Measurements from ENCODE around the gene FAM210B.
"Not testable (repeated sequence)": the region's sequence is repeated elsewhere in the genome, so short reads cannot be mapped to it uniquely, and the experiment has no call there.

The FAM210B gene

DNA sequence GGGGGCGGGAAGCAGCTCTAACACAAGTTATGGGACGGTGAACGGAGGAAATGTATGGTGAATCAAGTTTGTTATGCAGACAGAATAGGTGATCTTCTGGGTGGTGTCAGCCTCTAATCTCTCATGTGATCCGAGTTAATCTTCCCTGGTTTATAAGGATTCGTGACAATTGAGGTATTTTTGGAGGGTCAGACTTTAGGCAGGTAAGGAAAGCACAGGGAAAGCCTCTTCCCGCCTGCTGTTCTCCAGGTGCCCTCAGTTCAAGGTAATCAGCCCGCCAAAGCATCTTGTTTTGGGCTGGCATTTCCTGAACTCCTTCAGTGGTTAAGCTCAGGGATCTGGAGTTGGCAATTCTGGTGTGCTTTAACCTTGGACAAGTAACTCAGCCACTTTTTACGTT, 34.9 kb downstream of the FAM210B start:
- no peak for DNase-seq

DNA sequence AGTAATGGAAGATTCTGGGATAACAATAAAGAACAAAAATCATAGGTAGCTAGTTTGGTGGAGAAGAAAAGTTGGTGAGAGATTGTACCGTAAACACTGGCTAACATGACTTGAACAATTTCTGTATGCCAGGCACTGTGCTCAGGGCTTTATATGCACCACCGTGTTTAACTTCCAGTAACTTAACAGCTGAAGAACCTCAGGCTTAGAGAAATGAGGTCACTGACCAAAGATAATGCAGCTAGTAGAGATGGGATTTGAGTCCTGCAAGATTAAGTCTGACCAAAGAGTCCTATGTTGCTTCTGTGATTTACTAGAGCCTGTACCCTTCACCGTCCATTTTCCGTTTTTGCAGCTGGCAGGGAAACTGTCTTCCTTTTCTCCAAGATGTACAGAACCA, 36.4 kb downstream of the FAM210B start:
- DNase-seq = no peak

DNA sequence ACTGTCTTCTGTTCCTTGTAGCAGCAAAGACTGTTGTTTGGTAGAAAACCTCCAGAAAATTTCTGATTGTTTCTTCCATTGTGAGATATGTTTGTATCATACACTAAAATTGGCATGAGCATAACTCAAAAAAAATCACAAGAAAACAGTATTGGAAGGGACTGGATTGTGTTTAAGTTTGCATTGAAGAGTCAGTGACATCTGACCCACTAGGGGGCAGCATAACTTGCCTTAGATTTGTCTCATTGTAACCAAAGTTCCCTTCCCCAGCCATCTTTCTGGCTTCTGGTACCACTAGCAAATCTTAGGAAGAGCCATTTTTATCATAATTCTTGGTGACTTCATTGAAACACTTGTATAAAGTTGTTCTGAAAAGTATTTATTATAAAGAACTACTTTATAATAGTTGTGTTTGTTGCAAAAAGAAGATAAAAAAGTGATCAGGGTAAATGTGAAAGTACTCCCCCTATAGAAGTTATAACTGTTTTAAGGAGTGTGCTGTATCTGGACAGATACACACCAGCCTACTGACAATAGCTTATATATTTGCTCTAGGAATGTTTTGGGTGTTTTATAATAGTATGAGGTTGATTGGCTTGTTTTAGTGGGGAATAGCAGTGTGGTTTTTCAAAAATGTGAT, 41.3 kb downstream of the FAM210B start:
- peak; percentile 27 for DNase-seq

DNA sequence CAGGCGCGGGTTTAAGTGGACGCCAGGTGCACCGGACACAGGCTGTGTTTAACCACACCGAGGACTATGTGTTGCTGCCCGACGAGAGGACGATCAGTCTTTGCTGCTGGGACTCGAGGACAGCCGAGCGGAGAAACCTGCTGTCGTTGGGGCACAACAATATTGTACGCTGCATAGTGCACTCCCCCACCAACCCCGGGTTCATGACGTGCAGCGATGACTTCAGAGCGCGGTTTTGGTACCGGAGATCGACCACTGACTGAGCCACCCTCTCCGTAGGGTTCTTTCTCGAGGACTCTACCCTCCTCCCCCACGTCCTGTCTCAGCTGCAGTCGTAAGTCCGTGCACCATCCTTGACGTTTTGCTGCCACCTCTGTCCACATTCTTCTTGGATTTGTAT, 44.7 kb downstream of the FAM210B start:
- no peak for DNase-seq

DNA sequence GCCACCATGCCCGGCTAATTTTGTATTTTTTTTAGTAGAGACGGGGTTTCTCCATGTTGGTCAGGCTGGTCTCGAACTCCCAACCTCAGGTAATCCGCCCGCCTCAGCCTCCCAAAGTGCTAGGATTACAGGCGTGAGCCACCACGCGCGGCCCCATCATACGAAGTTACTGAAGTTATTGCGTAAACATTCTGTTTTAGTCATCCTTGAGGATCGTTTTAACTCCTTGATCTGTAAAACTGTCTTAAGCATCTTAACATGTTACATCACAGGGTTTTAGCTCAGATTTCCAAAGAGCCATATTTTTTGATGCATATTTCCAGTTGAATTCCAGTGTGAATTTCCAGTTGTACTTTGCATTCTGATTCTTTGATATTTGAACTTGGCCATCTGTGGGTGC, 46.6 kb downstream of the FAM210B start:
- not testable (repeated sequence) for DNase-seq

DNA sequence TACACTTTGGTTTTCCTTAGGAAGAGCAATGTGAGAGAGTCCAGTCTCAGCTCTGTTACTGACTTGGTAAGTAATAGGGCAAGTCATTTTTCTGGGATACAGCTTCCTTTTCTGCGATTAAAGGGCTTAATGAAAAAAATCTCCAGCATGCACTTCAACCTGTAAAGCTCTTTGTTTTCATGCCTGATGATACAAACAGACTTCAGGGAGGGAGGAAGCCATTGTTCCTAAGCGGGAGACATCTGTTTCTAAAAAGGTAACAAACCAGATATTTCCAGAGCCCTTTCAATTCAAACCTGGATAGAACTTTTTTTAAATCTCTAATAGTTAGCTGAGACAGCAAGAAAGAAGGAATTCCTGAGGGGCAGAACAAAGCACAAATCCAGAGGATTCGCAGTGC, 48.1 kb downstream of the FAM210B start:
- no peak for DNase-seq

DNA sequence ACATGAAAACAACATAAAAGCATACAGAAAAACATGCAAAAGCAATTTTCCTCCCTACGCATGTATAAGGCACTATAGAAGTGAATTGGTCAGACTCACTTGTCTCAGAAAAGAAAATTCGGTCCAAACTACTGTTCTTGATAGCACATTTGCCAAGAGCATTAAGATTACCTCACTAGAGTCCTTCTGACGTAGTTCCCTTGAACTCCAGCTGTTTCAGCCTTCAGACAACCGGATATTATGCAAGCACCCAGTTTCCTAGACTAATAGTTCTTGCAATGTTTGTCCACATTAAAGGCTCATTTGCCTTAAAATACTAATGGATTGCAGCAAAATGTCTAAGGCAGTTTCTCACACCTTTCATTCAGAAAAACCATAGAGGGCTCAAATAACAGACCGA, 50.7 kb downstream of the FAM210B start:
- DNase-seq = no peak

DNA sequence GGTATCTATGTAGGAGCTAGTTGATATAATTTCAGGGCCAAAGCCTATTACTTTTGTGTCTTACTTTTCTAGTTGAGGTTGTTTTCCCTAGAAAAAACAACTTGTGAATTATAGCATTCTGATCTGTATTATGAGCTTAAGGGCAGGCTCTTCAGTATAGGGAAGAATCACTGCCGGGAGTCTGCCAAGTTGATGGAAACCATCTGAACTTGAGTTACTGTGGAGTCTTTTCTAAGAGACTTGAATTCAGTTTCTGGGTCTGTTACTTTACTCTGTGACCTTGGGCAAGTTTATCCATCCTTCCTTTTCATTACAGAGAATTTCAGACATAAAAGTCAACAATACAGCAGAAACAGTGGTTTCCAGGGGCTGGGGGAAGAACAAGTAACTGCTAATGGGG, 51.2 kb downstream of the FAM210B start:
- no peak for DNase-seq

DNA sequence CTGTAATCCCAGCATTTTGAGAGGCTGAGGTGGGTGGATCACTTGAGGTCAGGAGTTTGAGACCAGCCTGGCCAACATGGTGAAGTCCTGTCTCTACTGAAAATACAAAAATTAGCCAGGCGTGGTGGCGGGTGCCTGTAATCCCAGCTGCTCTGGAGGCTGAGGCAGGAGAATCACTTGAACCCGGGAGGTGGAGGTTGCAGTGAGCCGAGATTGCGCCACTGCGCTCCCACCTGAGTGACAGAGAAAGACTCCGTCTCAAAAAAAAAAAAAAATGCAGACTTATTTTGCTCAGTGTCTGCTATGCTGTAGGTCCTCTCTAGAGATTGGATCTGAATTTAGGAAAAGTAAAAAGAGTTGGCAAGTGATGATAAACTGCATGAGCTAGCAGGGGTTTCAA, 52.5 kb downstream of the FAM210B start:
- not testable (repeated sequence) for DNase-seq

DNA sequence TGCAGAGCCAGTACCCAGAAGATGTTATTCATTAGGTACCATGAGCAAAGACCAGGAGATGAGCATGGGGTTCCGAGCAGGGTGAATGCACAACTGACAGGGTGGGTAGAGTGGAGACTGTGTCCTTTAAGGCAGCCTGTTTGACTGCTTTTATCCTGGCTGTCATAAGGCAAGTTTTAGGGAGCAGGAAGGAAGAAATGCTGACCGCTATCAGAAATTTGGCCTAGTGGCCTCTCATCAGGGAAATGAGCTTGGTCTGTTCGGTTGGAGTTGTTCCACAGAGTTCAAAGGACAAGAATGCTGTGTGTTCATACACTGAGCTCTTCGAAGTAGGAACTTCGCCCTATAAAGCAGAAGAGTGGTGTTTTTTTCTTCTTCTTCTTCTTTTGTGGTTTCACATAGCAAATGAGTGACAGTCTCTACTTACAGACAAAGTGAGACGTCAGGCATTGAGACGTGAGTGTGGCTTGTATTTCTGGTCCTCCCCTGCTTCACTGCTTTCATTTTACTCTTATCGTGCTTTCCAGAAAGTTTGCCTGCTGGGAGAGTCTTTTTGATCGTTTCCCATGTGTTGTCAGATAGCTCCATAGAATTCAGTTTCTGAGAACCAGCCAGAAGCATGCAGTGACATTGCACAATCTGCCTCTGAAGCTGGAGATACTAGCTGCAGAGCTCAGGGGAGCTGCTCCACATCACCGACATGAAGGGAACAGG, 53.1 kb downstream of the FAM210B start, which contains the start of gene CASS4:
TSS of gene CASS4 (plus strand) at position 502 of the 714 bp plus-strand sequence. CDS start at position 701, 199 bp downstream.
- DNase-seq = no peak

DNA sequence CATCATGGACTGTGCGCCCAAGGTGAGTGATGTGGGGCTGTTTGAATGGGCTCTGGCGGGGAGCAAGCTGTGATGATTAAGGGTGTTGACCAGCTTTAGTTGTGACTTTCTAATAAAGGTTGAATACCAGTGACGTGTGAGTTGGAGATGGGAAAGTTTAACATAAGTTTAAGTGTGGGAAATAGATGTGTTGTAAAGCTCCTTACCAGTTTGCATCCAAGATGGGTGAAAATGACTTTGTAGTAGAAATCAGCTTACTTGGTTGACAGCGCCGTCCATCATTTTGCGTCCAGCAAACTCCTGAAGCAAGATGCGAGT, 53.7 kb downstream of the FAM210B start:
- no peak for DNase-seq

DNA sequence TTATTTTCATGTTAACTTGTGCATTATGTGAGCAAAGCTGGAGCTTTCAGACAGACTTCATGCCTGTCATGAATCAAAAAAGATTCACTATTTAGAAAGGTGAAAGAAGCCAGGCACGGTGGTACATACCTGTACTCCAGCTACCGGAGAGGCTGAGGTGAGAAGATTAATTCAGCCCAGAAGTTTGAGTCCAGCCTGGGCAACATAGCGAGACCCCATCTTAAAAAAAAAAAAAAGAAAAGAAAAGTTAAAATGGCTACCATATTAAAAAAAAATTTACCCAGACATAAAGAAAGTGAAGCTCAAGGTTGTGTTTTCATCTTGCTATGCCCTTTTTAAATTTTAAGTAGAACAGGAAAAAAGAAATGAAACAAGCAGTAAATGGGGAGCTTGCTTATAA, 54.2 kb downstream of the FAM210B start:
- DNase-seq = no peak

DNA sequence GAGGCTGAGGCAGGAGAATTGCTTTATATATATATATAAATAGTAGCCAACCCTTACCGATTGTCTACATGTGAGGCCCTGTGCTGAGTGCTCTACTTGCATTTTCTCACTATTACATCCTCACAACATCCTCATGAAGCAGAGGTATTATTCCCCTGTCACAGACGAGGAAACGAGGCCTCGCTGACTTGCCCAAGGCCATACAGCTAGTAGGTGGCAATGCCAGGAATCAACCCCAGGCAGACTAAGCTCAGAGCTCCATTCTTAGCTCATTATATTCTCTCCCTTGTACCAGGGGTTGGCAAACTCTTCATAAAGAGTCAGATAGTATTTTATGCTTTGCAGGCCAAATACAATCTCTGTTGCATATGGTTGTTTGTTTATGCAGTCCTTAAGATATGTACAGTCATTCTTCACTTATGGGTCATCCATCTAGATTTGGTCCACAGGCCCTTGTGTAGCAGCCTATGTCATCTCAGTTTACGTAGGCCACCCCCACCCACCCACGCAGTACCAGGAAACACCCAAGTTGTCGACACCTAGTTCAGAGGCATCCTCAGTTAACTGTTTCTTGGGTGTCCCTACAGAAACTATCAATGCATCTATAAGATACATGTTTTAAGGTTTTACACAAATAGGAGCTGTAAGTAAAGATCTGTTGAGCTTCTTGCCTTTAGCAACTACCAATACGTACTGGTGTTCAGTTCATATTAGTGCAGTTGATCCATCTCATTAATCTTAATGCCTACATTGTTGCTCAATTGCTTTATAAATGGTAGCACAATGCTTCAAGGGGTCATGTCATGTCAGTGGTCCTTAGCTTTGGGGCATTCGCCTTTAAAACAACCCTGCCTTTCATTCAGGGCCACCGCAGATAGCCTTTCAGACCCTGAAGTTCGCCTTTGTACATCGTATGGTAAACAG, 56.3 kb downstream of the FAM210B start:
- DNase-seq = no peak

DNA sequence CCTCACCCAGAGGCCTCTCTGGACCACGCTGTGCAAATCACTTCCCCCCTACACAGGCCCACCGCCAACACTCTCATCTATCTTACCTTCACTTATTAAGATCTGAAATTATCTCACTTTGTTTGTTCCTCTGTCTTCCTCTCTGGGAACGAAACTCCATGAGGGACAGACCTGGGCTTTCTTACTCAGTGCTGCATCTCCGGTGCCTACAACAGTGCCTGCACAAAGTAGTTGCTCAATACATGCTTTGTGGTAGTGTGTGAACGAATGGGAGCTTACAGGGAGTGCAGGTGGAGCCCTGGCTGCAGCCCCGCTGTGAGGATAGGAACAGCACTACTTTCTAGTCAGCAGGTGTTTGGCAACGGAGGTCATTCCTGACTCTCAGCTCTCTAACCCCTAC, 58.6 kb downstream of the FAM210B start:
- DNase-seq = no peak

DNA sequence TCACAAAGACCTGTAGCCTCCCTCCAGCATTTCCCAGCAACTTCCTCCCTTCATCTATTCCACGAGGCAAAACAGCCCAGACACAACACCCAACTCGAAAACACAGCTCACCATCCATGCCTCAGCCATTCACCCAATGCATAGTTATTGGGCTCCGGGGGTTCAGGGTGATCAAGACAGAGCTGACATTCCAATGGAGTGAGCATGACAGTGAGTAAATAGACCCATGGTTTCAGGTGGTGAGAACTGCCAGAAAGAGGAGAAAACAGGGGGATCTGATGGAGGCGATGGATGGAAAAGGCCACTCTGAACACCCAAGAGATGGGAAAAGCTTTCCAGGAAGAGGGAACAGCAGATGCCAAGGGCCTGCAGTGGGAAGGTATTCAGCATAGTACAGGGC, 59.1 kb downstream of the FAM210B start:
- no peak for DNase-seq
